SHP77 (cell line): ENCODE results near the gene DMBX1.

Experiments used
- DNase-seq, 2 experiments: peaks; one replicate each; lab custom pipeline; 2025; lab: John Stamatoyannopoulos, UW

The DMBX1 gene

GRCh38 chr1:46526013-46526690 lies 36.5 kb downstream of the DMBX1 start:
- no peak for DNase-seq

- no peak for DNase-seq
Observed at GRCh38 chr1:46526691-46527291, 37.2 kb downstream of the DMBX1 start.

GRCh38 chr1:46527474-46528296 lies 38.0 kb downstream of the DMBX1 start:
- peak; percentile 32 to 61 for DNase-seq

- no peak for DNase-seq
Observed at GRCh38 chr1:46528297-46528955, 38.8 kb downstream of the DMBX1 start.

GRCh38 chr1:46529031-46529630 lies 39.5 kb downstream of the DMBX1 start:
- DNase-seq: no peak

- no peak for DNase-seq
Observed at GRCh38 chr1:46530311-46530710, 40.7 kb downstream of the DMBX1 start.

- no peak for DNase-seq
Observed at GRCh38 chr1:46530791-46531409, 41.3 kb downstream of the DMBX1 start.

GRCh38 chr1:46532095-46532494 lies 42.5 kb downstream of the DMBX1 start:
- DNase-seq: no peak

GRCh38 chr1:46532498-46533178 lies 43.0 kb downstream of the DMBX1 start:
- no peak for DNase-seq

GRCh38 chr1:46533179-46533864 lies 43.7 kb downstream of the DMBX1 start:
- no peak for DNase-seq

GRCh38 chr1:46535063-46535462 lies 45.4 kb downstream of the DMBX1 start:
- peak in 1 of 2 experiments; percentile 24 for DNase-seq

- no peak for DNase-seq
Observed at GRCh38 chr1:46536527-46536926, 46.9 kb downstream of the DMBX1 start.

- DNase-seq: no peak
Observed at GRCh38 chr1:46537651-46538050, 48.0 kb downstream of the DMBX1 start.

GRCh38 chr1:46538147-46538546 lies 48.5 kb downstream of the DMBX1 start:
- DNase-seq: no peak
